HG02973 (cell line): ENCODE measurements around the gene MYL7.
A peak's percentile ranks its signal among the peaks of the same experiment; 100 is the strongest.
"Not testable (repeated sequence)": the region's sequence is repeated elsewhere in the genome, so short reads cannot be mapped to it uniquely, and the experiment has no call there.

Experiments
- ATAC-seq: cut with Tn5 transposase; IDR thresholded peaks from one replicate; pipeline ENCODE4 v1.9.1; 2021; ENCODE audit warnings: moderate library complexity; ENCODE audit not compliant: unreplicated experiment

The MYL7 gene

DNA sequence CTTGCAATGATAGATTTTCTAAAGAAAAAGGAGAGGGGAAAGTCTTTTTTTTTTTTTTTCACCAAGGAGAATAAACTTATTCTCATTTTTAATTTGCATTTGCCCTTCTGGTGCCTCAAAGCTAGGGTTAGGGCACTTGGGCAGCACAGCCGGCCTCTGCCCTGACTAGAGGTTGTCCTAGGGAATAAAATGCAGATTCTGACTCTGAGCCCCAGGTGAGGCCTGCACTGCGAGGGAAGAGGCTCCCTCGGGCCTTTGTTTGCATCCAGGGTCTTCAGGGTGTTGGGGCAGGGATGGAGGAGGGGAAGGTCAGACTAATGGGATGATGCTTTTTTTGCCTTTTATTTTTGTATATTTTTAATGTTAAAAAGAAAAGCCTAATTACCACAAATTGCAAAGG is 7.8 kb downstream of the MYL7 start:
- no peak for ATAC-seq

DNA sequence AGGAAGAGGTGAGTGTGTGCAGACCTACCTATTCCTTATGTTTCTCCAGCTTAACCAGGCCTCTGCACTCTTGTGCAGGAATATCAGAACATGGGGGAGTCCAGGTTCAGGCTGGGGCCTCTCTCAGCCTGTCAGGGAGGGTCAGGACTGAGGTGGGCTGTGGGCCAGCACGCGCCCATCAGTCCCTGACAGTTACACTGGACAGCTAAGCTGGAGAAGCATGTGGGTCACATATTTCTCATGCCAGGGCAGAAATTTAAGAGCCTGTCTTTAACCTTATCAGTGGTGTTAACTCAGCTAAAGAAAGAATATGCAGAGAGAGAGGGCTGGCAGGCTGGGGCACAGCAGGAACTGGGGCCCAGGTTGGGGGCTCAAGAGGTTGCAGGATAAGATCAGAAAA is 9.1 kb downstream of the MYL7 start:
- ATAC-seq, result no peak

DNA sequence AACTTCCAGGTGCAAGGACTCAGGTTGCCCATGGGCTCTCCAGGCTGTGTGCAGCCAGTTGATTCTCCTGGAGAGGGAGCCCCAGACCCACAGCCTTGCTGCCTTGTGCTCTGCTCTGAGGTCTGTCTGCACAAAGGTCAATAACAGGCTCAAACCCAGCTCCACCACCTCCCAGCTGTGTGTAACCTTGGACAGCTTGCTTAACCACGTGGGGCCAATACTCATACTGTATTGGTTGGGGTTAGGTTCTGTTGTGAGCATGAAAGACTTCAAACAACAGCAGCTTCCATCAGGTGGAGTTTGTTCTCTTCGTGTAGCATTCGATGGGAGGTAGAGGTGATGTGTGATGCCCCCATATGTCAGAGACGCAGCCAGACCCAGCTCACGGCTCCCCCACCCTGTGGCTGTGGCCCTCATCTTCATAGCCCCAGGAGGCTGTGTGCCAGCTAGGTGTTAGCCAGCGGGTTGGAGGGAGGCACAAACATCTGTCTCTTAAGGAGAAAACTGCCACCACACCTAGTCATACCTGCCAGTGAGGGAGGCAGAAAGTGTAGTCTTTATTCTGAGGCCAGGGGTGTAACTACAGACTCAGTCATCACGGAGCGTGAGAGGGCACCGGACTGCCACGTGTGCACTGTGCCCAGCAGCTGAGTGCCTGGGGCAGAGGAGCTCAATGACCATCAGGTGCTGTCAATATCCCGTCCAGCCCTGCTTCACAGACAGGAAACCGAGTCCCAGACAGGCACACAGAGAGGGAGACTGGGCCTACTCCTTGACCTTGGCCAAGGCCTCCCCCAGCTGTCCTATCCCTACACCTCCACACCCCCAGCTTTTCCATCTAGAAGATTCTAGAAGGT is 9.7 kb downstream of the MYL7 start:
- no peak for ATAC-seq

DNA sequence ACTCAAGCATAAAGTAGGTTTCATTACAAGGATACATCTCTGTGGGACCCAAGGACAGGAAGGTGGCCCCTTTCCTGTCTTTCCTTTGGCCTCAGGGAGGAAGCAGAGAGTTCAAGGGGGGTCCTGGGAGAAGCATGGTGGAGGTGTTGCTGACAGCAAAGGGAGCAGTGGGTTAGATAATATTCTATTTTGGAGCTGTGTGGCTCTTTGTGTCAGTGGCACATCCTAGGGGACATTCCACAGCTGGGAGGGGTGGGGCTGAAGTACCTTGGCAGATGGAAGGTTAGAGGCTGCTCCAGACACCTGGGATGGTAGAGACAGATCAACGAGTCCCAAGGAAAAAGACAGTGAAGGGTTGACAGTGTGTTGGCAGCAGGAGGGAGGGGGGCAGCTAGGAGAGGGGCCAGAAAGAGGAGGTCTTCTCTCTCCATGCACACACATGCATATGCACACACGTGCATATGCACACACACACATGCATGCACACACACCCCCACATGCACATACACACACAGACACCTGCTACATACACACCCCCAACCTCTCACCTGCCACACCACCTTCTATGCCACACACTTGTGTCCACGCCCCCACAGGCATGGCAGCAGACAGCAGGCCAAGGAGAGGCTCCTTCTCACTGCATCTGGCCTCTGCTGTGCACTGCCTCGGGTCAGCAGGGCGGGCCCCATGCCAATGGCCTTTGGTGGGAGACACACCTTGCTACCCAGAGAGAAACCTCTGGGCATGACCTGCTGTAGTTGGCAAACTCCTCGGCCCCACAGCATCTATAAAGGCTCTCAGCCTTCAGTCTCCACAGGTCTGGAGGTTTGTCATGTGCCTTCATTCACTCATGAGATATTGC is 12.2 kb downstream of the MYL7 start:
- ATAC-seq, result no peak

DNA sequence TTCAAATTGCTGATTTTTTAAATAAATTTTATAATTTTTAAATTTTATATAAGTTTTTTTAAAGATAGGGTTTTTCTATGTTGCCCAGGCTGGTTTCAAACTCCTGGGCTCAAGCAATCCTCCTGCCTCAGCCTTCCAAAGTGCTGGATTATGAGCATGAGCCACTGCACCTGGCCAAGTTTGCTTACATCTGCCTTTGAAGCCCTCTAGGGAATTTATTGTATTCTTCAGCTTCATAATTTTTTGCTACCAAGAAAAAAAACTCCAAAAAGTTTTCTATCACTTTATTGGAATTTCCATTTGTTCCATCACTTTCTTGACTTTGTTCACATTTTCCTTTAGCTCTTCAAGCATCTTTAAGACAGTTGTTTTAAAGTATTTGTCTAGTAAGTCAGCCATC is 14.0 kb downstream of the MYL7 start:
- no peak for ATAC-seq

DNA sequence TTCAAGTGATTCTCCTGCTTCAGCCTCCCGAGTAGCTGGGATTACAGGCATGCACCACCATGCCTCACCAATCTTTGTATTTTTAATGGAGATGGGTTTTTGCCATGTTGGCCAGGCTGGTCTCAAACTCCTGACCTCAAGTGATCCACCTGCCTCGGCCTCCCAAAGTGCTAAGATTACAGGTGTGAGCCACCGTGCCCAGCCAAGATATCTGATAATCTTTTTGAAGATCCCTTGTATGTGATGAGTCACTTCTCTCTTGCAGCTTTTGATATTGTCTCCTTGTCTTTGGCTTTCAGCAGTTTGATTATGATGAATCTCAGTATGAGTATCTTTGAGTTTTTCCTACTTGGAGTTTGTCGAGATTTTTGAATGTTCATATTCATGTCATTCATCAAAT is 14.6 kb downstream of the MYL7 start:
- not testable (repeated sequence) for ATAC-seq

DNA sequence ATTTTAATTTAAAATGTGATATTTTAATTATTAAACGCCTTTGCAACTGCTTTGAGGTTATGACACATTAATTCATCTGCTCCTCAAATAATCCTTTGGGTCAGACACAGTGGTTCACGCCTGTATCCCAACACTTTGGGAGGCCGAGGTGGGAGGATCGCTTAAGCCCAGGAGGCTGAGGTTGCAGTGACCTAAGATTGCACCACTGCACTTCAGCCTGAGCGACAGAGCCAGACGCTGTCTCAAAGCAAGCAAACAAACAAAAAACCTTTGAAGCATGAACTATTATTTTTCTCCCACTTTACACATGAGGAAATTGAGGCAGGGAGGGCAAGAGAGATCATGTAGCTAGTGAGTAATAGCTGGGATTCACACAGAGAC is 16.3 kb downstream of the MYL7 start:
- ATAC-seq, result no peak

DNA sequence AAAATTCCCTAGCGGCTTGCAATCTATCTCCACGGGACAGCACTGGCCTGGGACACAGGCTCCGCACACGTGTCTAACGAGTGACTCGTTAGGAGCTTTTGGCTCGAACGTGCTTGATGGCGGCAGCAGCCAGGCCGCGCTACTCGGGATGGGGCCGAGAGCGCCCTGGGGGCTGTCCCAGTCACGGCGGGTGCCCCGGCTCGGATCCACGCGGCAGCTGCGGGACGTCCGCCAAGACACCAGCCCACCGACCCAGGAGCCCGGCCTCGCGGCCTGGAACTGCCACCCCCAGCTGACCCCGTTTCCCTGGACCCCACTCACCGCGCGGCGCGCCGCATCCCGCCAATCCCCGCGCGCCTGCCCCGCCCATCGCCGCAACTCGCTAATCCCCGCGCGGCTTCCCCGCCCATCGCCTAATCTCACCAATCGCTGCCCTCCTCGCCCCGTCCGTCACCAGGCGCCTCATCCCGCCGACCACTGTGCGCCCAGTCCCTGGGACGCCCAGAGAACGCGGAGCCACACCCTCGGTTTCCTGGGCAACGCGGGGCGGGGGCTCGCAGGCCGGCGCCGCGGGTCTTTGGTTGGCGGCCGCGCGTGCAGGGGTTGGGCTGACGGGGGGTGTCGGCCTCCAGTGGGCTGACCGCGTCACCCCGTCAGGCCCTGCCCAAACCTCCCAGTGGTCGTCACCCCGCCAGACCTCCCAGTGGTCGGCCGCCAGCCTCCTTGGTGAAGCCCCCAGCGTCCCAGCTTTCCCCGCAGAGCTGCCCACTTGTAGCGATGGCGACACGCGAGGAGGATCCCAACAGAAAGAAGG is 17.7 kb downstream of the MYL7 start, which contains the start of gene POLD2:
Gene POLD2 (minus strand): TSS at position 359 of the 814 bp plus-strand sequence. CDS start 1,495 bp downstream, outside the sequence.
- ATAC-seq, result peak; percentile 98

DNA sequence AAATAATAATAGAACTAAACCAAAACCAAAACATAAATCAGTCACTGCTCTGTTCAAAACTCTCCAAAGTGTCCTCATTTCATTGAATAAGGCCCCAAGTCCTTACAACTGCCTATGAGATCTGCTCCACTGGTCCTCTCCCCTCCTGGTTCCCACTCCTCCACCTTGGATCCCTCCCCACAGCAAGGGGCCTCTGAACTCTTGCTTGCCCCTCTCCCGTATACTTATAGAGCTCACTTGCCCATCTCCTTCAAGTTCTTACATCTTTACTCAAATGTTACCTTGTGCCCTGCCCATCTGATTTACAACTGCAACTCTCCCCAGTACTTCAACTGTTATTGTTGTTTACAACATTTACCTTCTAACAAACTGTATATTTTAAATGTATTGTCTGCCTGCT is 18.6 kb downstream of the MYL7 start:
- ATAC-seq, result no peak

DNA sequence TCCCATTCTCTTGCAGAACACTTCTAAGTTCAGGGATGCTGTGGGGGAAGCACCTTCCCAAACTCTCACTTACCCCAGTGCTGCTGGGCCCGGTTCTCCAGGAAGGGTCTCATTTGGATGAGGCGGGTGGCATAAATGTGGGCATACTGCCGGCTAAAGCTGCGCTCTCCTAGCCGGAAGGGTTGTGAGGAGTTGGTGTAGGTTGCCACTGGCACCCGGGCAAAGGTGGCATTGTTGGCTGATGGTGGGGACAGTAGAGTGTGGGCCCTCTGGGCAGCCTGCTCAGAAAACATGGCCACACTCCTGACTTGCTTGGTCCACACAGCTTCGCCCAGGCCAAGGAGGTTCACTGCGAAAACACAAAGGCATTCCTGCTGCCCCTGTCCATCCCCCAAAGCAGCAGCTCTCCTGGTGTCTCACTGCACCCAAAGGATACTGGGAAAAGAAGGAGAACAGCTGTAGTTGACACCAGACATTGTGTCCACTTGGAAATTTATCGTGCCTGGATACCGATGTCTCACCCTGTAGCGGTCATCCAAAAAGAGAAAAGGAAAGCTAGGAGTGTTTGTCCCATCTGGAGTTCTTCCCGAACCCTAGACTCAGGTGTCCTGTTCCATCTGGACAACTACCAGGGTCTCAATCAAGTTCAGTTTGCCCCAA is 19.2 kb downstream of the MYL7 start:
- ATAC-seq, result no peak

DNA sequence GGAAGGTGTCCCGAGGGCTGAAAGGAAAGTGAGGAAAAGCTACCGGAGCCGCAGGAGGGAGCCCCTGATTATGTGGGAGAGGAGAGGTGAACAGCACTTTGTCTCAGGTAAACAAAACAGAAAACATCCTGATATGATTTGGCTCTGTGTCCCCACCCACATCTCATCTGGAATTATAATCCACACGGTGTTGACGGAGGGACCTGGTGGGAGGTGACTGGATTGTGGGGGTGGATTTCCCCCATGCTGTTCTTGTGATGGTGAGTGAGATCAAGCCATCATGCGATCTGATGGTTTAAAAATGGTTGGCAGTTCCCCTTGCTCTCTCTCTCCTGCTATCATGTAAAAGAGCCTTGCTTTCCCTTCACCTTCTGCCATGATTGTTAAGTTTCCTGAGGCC is 20.7 kb downstream of the MYL7 start:
- no peak for ATAC-seq

DNA sequence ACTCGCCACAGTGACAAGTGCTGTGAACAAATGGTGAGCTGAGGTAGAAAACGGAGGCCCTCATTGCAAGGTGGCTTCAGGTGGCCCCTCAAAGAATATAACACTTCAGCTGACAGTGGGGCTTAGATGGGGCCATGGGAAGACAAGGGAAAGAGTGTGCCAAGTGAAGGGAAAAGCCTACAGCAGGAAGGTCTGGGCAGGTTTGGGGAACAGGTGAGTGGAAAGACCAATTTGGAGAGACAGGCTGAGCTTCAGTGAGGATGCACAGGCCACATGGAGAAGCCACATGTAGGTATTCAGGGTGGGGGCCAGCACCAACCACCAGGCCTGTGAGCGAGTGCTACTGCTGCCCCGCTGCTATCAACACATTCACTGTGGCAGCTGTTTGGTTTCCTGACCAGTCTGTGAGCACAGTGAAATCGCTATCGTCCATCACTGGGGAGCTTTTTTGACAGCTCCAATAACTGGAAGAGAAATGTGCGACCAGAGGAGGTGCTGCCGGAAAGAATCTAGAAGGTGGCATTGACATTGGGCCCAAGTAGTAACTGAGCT is 21.2 kb downstream of the MYL7 start:
- ATAC-seq, result no peak

DNA sequence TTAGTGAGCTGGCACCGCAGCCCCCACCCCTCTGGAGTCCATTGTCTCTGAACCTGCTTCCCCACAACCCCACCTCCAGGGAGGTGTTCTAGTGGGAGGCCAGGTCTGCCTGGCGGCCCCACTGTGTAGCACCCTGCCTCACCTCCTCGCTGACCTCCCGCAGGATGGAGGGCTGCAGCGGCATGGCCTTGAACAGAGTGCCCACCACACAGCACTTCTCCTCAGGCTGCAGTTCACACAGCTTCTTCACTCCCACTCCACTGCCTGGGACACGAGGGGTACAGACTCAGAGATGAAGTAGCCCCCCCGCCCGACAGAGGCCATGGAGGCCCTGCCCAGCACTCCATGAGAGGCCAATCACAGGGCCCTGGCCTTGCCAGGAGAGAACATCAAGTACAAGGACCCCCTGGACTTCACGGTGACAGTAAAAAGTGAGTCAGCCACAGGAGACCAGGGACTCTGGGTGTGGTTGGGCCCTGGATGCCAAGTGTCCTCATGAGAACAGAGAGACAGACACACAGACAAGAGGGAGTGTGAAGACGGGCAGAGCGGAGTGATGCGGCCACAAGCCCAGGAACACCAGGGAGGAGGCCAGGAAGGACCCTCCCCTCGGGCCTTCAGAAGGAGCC is 23.2 kb downstream of the MYL7 start:
- ATAC-seq, result no peak

DNA sequence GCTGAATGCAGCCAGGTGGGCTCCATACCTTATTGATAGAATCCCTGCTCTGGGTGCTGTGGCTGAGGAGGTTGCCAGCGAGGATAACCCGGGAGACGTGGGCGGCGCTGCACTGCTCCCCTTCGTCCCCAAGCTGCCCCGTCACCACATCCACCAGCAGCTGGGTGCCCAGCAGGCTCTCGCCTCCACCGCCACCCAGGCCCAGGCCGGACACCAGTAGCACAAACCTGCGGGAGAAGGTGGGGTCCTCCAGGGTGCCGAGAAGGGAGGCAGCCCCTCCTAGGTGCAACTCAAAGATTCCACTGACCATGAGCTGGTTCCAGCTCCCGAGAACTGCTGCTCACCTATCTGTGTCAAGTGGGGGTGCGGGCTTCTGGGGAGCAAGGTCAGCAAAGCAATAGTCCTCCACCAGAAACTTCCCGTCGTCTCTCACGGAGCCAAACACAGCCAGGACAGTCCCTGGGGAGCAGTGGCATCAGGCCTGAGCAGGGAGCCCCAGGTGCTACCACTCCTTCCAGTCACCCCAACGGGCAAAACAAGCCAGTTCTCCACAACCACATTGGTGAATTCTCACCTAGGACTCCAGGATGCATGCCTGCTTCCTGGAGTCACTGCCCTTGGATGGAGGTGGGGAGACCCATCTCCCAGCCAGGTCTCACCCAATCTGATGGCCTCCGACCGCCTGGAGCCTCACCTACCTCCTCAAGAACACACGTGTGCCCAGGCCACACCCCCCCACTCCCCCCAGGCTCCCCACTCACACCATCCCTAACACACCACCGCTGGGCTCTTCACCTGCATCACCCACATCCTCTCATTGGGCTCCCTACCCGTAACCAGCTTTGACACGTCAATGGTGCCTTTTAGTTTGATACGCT is 24.1 kb downstream of the MYL7 start:
- ATAC-seq, result no peak

DNA sequence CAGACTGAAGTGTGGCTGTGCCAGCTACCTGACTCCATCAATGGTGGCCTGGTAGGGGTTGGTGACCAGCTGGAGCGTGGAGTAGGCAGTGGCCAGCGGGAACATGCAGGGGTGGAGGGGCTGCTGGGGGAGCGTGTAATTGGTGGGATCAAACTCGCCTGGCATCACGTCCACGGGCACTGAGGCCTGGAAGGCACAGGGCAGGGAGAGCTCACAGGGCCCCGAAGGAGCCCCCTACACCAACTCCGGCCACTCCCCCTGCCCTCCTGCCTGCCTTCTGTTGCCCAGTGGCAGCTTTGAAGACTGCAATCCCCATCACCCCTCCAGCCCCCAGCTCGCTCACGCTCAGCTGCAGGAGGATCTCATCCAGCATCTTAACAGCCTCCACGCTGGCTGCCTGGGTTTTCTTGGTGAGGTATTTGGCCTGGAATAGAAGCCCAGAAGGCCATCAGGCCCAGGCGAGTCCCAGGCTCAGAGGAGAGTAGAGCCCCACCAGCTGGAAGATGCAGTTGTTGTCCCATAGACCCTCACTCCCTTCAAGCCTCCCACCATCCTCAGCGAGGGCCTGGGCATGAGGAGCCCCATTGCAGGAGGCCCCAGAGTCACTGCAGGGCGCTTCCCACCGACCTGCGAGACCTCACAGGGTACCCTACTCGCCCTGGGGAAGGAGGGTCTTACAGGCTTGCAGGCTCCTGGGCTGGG is 24.9 kb downstream of the MYL7 start:
- no peak for ATAC-seq

DNA sequence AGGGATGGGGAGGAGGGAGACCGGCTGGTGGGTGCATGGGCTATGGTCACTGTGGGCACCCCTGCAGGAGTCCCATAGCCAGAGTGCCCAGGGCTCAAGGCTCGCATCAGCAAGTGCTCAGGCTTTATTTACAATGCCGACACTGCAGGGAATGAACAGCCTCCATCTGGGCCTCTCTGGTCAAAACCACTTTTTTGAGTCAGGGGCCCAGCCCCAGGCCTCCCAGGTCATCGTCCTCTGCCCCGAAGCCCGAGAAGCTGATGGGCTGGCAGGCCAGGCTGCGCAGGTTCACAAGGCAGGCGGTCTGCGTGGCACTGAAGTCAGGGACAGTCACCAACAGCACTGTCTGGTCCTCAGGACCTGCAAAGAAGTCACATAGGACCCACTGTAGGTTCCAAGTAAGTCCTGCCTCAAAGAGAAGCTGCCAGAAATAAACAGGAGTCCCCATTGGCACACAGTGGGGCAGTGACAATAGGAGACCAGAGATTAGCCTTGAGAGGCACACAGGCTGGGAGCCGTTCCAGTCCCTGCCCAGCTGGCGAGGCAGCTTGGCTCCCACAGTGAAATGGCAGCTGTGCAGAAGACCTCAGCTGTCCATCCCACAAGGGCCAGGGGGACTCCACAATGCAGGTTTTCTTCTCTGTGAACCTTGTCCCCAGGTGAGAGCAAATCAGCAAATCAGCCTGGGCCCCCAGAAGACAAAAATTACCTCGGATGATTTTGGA is 26.4 kb downstream of the MYL7 start:
- ATAC-seq, result no peak

DNA sequence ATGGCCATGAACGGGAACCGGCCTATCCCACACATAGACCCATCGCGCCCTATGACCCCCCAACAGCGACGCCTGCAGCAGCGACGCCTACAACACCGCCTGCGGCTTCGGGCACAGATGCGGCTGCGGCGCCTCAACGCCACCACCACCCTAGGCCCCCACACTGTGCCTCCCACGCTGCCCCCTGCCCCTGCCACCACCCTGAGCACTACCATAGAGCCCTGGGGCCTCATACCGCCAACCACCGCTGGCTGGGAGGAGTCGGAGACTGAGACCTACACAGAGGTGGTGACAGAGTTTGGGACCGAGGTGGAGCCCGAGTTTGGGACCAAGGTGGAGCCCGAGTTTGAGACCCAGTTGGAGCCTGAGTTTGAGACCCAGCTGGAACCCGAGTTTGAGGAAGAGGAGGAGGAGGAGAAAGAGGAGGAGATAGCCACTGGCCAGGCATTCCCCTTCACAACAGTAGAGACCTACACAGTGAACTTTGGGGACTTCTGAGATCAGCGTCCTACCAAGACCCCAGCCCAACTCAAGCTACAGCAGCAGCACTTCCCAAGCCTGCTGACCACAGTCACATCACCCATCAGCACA is 27.3 kb downstream of the MYL7 start:
- ATAC-seq, result no peak
